HG02970 (cell line): ENCODE results near the gene RFC4.

Source experiments
- ATAC-seq: cut with Tn5 transposase; IDR thresholded peaks from one replicate; pipeline ENCODE4 v1.9.1; 2021; ENCODE audit warnings: mild to moderate bottlenecking, moderate library complexity, moderate number of reproducible peaks; ENCODE audit not compliant: unreplicated experiment, low FRiP score

The RFC4 gene

GRCh38 chr3:186754871-186755270 is 51.4 kb downstream of the RFC4 start:
- ATAC-seq, result no peak

GRCh38 chr3:186754006-186754405 is 52.3 kb downstream of the RFC4 start:
- ATAC-seq, result no peak

GRCh38 chr3:186751480-186751879 is 54.8 kb downstream of the RFC4 start:
- ATAC-seq, result no peak

GRCh38 chr3:186750316-186750715 is 56.0 kb downstream of the RFC4 start:
- no peak for ATAC-seq

GRCh38 chr3:186746008-186746407 is 60.3 kb downstream of the RFC4 start:
- ATAC-seq, result no peak

- no peak for ATAC-seq
These were observed 62.6 kb downstream of the RFC4 start for GRCh38 chr3:186743666-186744065.

GRCh38 chr3:186742618-186743380 is 63.5 kb downstream of the RFC4 start:
- ATAC-seq, result no peak
